Osteoblast (primary cell): Measurements from ENCODE around the gene UBA1. TPM values are rescaled to one million over a fixed set of nuclear protein-coding genes. Genes with fewer than 3 reads are reported as not detected.
A peak's percentile ranks its signal among the peaks of the same experiment; 100 is the strongest.

ENCODE experiments used
- DNase-seq: peaks from one replicate; pipeline ENCODE4 v3.0.0; 2011; ENCODE audit warnings: low spot score, mixed read lengths; ENCODE audit not compliant: insufficient read length; ENCODE audit errors: missing footprints
- H2AFZ ChIP-seq: 2 replicates; pipeline ENCODE4 v1.6.0; 2011; ENCODE audit warnings: mild to moderate bottlenecking, low read length
- H3K27ac ChIP-seq: 2 replicates; pipeline ENCODE4 v1.5.1; 2011; ENCODE audit warnings: mild to moderate bottlenecking, low read depth, low read length, moderate library complexity
- H3K27me3 ChIP-seq: 2 replicates; pipeline ENCODE4 v1.6.0; 2012; ENCODE audit warnings: mild to moderate bottlenecking, control low read depth, inconsistent platforms, low read length, moderate library complexity; ENCODE audit not compliant: insufficient read depth
- H3K36me3 ChIP-seq: 2 replicates; pipeline ENCODE4 v1.5.1; 2011; ENCODE audit warnings: mild to moderate bottlenecking, low read length, control low read depth, moderate library complexity; ENCODE audit not compliant: insufficient read depth
- H3K4me1 ChIP-seq: 2 replicates; pipeline ENCODE4 v1.5.1; 2011; ENCODE audit warnings: mild to moderate bottlenecking, low read length, control low read depth, moderate library complexity; ENCODE audit not compliant: insufficient read depth
- H3K4me2 ChIP-seq: 2 replicates; pipeline ENCODE4 v1.6.0; 2011; ENCODE audit warnings: mild to moderate bottlenecking, low read length; ENCODE audit not compliant: insufficient read depth
- H3K4me3 ChIP-seq: fragments of 200-600 bp; sonication (generic); 3 replicates; pipeline ENCODE4 v1.5.1; 2012; ENCODE audit warnings: mild to moderate bottlenecking, low read length, inconsistent platforms; ENCODE audit not compliant: insufficient read depth
- H3K79me2 ChIP-seq: 2 replicates; pipeline ENCODE4 v1.6.0; 2012; ENCODE audit warnings: mild to moderate bottlenecking, low read length, control low read depth, inconsistent platforms; ENCODE audit not compliant: insufficient read depth
- H3K9me3 ChIP-seq: 2 replicates; pipeline ENCODE4 v1.5.1; 2011; ENCODE audit warnings: low read depth, low read length, control low read depth
- H4K20me1 ChIP-seq: 2 replicates; pipeline ENCODE4 v1.6.0; 2012; ENCODE audit warnings: mild to moderate bottlenecking, low read length, control low read depth; ENCODE audit not compliant: insufficient read depth
- CTCF ChIP-seq: IDR thresholded peaks from 2 replicates; pipeline ENCODE4 v1.5.1; 2011; ENCODE audit warnings: mild to moderate bottlenecking, low read depth, low read length, moderate library complexity; ENCODE audit errors: extremely low read depth
- total RNA-seq: library from RNA; depleted of rRNA; stranded (reverse); fragments of >200 nt; gene quantifications from 2 replicates; pipeline ENCODE4 v1.2.3, GENCODE V29; 2012

Gene UBA1
- total RNA-seq, 1 donor: 142 TPM

DNA sequence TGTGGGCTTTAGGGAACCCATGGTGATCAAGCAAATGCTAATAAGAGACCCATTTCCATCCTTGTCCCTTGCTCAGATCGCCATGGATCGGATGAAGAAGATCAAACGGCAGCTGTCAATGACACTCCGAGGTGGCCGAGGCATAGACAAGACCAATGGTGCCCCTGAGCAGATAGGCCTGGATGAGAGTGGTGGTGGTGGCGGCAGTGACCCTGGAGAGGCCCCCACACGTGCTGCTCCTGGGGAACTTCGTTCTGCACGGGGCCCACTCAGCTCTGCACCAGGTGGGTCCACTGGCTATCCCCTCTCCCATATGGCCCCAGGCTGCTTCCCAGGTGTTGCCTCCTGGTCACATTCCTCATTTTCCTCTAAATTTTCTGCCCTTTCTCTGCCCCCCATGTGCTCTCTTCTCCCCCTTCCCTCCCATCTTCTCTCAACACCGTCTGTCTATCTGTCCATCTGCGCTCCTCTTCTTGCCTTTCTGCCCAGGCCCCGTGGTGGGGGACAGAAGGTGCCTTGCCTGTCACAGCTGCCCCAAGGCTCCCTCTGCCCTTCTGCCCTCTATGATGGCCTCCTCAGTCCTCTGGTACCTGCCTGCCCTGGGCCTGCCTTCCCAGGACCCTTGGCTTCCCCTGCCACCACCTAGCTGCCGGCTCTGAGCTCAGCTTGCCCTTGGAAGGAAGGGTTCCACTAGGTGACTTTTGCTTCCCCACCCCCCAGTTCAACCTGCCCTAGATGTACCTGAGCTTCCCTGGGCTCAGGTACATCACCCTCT is 30.0 kb downstream of the UBA1 start:
- Histone ChIP-seq H3K27ac (no peak overlapping the region), H3K4me1 (peaks cover 16% of the 10 kb centered on the region), H3K4me3 (no peak overlapping the region), H3K36me3 (peaks cover 51% of the 10 kb centered on the region), H3K9me3 (no peaks in the 10 kb centered on the region), H4K20me1 (peaks cover 52% of the 10 kb centered on the region), H3K27me3 (no peaks in the 10 kb centered on the region), H3K79me2 (peaks cover 47% of the 10 kb centered on the region), H3K4me2 (no peak overlapping the region), H2AFZ (no peak overlapping the region)
- no peak for TF ChIP-seq CTCF
- no peak for DNase-seq

DNA sequence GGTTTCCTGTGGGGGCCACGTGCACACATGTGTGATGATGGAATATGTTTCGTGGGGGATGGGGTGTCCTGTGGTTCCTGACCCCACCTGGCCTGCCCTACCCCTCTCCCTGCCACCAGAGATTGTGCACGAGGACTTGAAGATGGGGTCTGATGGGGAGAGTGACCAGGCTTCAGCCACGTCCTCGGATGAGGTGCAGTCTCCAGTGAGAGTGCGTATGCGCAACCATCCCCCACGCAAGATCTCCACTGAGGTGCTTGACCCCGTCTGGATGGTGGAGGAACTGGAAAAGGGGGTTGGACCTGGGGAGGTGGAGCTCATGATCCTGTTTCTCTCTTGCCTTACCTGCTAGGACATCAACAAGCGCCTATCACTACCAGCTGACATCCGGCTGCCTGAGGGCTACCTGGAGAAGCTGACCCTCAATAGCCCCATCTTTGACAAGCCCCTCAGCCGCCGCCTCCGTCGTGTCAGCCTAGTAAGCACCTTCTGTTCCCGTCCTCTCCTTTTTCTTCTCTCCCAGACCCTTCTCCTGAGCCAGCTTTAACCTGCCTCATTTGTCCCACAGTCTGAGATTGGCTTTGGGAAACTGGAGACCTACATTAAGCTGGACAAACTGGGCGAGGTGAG is 30.8 kb downstream of the UBA1 start:
- peak; percentile 73 for DNase-seq
- Histone ChIP-seq H3K9me3 (no peaks in the 10 kb centered on the region), H3K79me2 (peaks cover 40% of the 10 kb centered on the region), H3K4me3 (no peak overlapping the region), H3K4me2 (no peak overlapping the region), H3K36me3 (peaks cover 56% of the 10 kb centered on the region), H3K27me3 (no peaks in the 10 kb centered on the region), H3K4me1 (peaks cover 12% of the 10 kb centered on the region), H4K20me1 (peaks cover 49% of the 10 kb centered on the region), H2AFZ (no peak overlapping the region), H3K27ac (no peak overlapping the region)
- TF ChIP-seq CTCF: no peak

DNA sequence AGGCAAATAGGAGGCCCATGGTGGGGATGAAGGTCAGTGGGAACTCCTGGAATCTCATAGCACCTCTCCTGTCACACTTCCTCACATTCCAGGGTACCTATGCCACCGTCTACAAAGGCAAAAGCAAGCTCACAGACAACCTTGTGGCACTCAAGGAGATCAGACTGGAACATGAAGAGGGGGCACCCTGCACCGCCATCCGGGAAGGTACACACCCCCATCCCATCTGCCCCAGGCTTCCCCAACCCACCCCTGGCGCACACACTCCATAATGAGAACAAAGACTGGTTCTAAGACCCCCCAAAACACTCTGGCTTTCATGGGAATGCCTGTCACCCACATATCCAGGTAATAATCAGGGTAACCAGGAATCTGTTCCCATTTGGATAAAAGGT is 31.3 kb downstream of the UBA1 start:
- Histone ChIP-seq H3K4me2 (no peak overlapping the region), H3K4me1 (peaks cover 7% of the 10 kb centered on the region), H4K20me1 (peaks cover 44% of the 10 kb centered on the region), H3K9me3 (no peaks in the 10 kb centered on the region), H3K27me3 (no peaks in the 10 kb centered on the region), H3K4me3 (no peak overlapping the region), H3K79me2 (peaks cover 35% of the 10 kb centered on the region), H3K27ac (no peak overlapping the region), H2AFZ (no peak overlapping the region), H3K36me3 (peaks cover 56% of the 10 kb centered on the region)
- no peak for DNase-seq
- TF ChIP-seq CTCF: no peak

- H3K79me2 ChIP-seq: peaks cover 23% of the 10 kb centered on the region
- H2AFZ ChIP-seq: no peak overlapping the region
- no peak for DNase-seq
- no peak for TF ChIP-seq CTCF
- H3K4me1 ChIP-seq: no peaks in the 10 kb centered on the region
- peaks cover 56% of the 10 kb centered on the region for H3K36me3 ChIP-seq
- H3K9me3 ChIP-seq: no peaks in the 10 kb centered on the region
- no peaks in the 10 kb centered on the region for H3K27me3 ChIP-seq
- H3K4me2 ChIP-seq: no peak overlapping the region
- H3K4me3 ChIP-seq: no peak overlapping the region
- peaks cover 32% of the 10 kb centered on the region for H4K20me1 ChIP-seq
- H3K27ac ChIP-seq: no peak overlapping the region
Measured at GRCh38 chrX:47226071-47226470, 32.4 kb downstream of the UBA1 start.
